ENCODE data around the gene BAIAP2. TPM values are rescaled to one million over a fixed set of nuclear protein-coding genes. Genes with fewer than 3 reads are reported as not detected.

The BAIAP2 gene
- total and polyA plus RNA-seq, 9 donors, result 12.0 to 80.6 (median 23.2) TPM

- H3K4me1 ChIP-seq (ENCODE audit: insufficient read depth), result peaks cover 19% of the 10 kb centered on the region
- H3K27ac ChIP-seq, result no peak overlapping the region
- H3K27me3 ChIP-seq, result no peaks in the 10 kb centered on the region
- intact Hi-C loops (cut with DNase I), result no loop called here
- TF ChIP-seq POLR2A (IDR thresholded peaks at IDR 0.05), result no peak
- TF ChIP-seq CTCF (IDR thresholded peaks at IDR 0.05), result no peak
- no peak for TF ChIP-seq EP300 (IDR thresholded peaks at IDR 0.05)
- H3K9me3 ChIP-seq, result no peaks in the 10 kb centered on the region
- H3K4me3 ChIP-seq, result no peak overlapping the region
- no peak for DNase-seq
- 80 to 82% (median 81%) methylated on average over 35 to 38 of the region's 38 CpGs for WGBS, 3 donors
- no peaks in the 10 kb centered on the region for H3K36me3 ChIP-seq
These were observed 8.9 kb downstream of the BAIAP2 start for GRCh38 chr17:81043725-81044427.

GRCh38 chr17:81044428-81044763, 9.4 kb downstream of the BAIAP2 start:
- no peaks in the 10 kb centered on the region for H3K27me3 ChIP-seq
- H3K4me3 ChIP-seq, result no peak overlapping the region
- WGBS, 3 donors, result 69 to 76% (median 70%) methylated on average over 14 of the region's 14 CpGs
- no peak overlapping the region for H3K27ac ChIP-seq
- peaks cover 16% of the 10 kb centered on the region for H3K4me1 ChIP-seq (ENCODE audit: insufficient read depth)
- H3K9me3 ChIP-seq, result no peaks in the 10 kb centered on the region
- no peak for DNase-seq
- intact Hi-C loops (cut with DNase I), result no loop called here
- TF ChIP-seq EP300 (IDR thresholded peaks at IDR 0.05) (no peak), POLR2A (IDR thresholded peaks at IDR 0.05) (no peak), CTCF (IDR thresholded peaks at IDR 0.05) (no peak)
- no peaks in the 10 kb centered on the region for H3K36me3 ChIP-seq

- intact Hi-C loops (cut with DNase I), result no loop called here
- Histone ChIP-seq H3K9me3 (no peaks in the 10 kb centered on the region), H3K4me1 (ENCODE audit: insufficient read depth) (peaks cover 15% of the 10 kb centered on the region), H3K27me3 (no peaks in the 10 kb centered on the region), H3K36me3 (no peaks in the 10 kb centered on the region), H3K4me3 (no peak overlapping the region), H3K27ac (no peak overlapping the region)
- no peak for TF ChIP-seq CTCF (IDR thresholded peaks at IDR 0.05)
- no peak for TF ChIP-seq POLR2A (IDR thresholded peaks at IDR 0.05)
- TF ChIP-seq EP300 (IDR thresholded peaks at IDR 0.05), result no peak
- 25 to 34% (median 26%) methylated on average over 28 of the region's 28 CpGs for WGBS, 3 donors
- peak; percentile 56 to 82 (median 69) for DNase-seq
These were observed 10.0 kb downstream of the BAIAP2 start for GRCh38 chr17:81044764-81045589.

GRCh38 chr17:81045590-81046095, 10.7 kb downstream of the BAIAP2 start:
- no peak for DNase-seq
- WGBS, 3 donors, result 75 to 85% (median 79%) methylated on average over 8 to 9 of the region's 9 CpGs
- H3K9me3 ChIP-seq, result no peaks in the 10 kb centered on the region
- H3K4me1 ChIP-seq (ENCODE audit: insufficient read depth), result peaks cover 11% of the 10 kb centered on the region
- intact Hi-C loops (cut with DNase I), result loop anchor here in 1 of 4 donors (2.0 kb wide), 1 partner anchor 39 kb away; no protein-coding TSS in a partner anchor
- TF ChIP-seq POLR2A (IDR thresholded peaks at IDR 0.05) (no peak), CTCF (IDR thresholded peaks at IDR 0.05) (no peak), EP300 (IDR thresholded peaks at IDR 0.05) (no peak)
- no peak overlapping the region for H3K27ac ChIP-seq
- no peaks in the 10 kb centered on the region for H3K36me3 ChIP-seq
- no peaks in the 10 kb centered on the region for H3K27me3 ChIP-seq
- no peak overlapping the region for H3K4me3 ChIP-seq
